ENCODE measurements around the gene NTPCR.
"Not testable (repeated sequence)": the region's sequence is repeated elsewhere in the genome, so short reads cannot be mapped to it uniquely, and the experiment has no call there.

NTPCR gene

GRCh38 chr1:232995189-232995588, 44.8 kb downstream of the NTPCR start:
- no peak for DNase-seq (ENCODE audit: low spot score)
- TF ChIP-seq CTCF (IDR thresholded peaks at IDR 0.05; ENCODE audit: borderline replicate concordance, control extremely low read depth, extremely low read depth, insufficient read depth, missing control alignments), result no peak
- in situ Hi-C loops (cut with MboI; ENCODE audit: low sequenced_read_pairs, unreplicated experiment), result no loop called here

DNA sequence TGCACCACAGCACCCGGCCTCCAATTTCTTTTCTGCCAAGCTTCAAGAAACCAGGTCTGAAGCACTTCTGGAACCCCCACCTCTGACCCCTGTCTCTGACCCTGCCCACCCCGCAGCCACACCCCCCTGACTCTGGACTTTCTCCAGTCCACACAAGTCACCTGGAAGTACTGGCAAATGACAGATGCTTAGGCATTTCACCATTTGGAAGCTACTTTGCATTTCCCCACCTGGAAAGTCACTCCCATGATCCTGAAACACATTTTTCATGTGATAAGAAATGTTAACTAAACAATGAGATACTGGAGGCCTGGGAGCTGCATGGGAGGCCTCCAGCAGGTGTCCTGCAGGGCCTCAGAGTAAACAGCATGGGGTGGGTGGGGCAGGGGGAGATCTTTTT, 45.7 kb downstream of the NTPCR start:
- DNase-seq (ENCODE audit: low spot score), result no peak
- no peak for TF ChIP-seq CTCF (IDR thresholded peaks at IDR 0.05; ENCODE audit: borderline replicate concordance, control extremely low read depth, extremely low read depth, insufficient read depth, missing control alignments)

DNA sequence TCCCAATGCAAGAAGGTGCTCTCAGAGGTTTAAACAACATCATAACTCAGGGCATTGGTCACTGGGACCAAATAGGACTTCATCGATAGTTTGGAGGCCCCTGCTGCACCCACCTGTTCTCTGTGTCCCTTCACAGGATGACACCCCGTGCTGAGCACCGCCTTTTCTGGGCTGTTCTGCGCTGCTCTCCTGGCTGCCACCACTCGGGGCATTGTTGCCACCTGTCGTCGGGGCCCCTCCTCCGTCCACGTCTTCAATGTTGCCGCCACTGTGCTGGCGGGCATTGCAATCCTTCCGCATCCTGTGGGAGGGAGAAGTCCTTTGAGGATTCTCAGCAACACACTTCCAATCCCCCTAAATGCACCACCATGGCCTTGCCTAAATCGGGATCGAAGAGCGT, 47.7 kb downstream of the NTPCR start:
- DNase-seq (ENCODE audit: low spot score), result no peak
- no peak for TF ChIP-seq CTCF (IDR thresholded peaks at IDR 0.05; ENCODE audit: borderline replicate concordance, control extremely low read depth, extremely low read depth, insufficient read depth, missing control alignments)
- in situ Hi-C loops (cut with MboI; ENCODE audit: low sequenced_read_pairs, unreplicated experiment), result no loop called here

More for the DNA sequence above, 45.7 kb downstream of the NTPCR start:
- in situ Hi-C loops (cut with MboI; ENCODE audit: low sequenced_read_pairs, unreplicated experiment), result no loop called here

DNA sequence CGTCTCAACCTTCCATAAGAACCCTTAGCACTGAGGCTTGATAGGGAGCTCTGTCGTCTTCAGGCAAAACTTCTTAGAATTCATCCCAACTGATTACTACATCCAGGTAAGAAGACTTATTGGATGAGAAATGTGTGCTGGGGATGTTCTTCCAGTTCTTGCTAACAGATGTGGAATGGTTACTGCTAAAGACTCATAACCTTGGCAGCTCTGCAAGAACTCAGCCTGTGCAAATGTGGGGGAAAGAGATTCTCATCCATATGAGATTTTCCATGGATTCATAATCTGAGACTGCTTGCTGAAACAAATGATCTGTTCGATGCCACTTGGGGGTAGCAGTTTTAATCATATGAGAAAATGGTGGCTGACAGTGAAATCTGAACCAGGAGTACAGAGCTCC, 48.2 kb downstream of the NTPCR start:
- TF ChIP-seq CTCF (IDR thresholded peaks at IDR 0.05; ENCODE audit: borderline replicate concordance, control extremely low read depth, extremely low read depth, insufficient read depth, missing control alignments), result no peak
- in situ Hi-C loops (cut with MboI; ENCODE audit: low sequenced_read_pairs, unreplicated experiment), result no loop called here
- no peak for DNase-seq (ENCODE audit: low spot score)

GRCh38 chr1:232999956-233000625, 49.7 kb downstream of the NTPCR start:
- DNase-seq (ENCODE audit: low spot score), result no peak
- TF ChIP-seq CTCF (IDR thresholded peaks at IDR 0.05; ENCODE audit: borderline replicate concordance, control extremely low read depth, extremely low read depth, insufficient read depth, missing control alignments), result no peak
- in situ Hi-C loops (cut with MboI; ENCODE audit: low sequenced_read_pairs, unreplicated experiment), result no loop called here

- in situ Hi-C loops (cut with MboI; ENCODE audit: low sequenced_read_pairs, unreplicated experiment); DNase-seq (ENCODE audit: low spot score): not testable (repeated sequence)
These were observed 53.2 kb downstream of the NTPCR start for GRCh38 chr1:233003638-233004037.

DNA sequence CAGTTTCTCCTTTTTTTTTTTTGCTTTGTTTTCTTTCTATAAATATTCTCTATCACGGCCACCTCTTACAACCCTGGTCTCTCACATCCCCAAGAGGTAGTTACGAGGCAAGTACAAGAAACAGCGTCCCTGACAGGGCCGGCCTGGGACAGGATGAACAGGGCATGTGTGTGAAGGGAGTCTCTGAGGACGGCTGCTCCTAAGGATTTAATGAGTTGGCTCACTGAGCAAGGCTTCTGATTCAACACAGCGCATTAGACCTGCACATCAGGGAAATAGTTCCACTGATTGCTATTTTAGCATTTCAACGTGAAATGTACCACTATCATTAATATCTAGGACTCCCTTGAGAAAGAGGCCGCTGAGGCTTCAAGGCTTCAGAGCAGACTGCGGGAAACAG, 54.0 kb downstream of the NTPCR start:
- no peak for DNase-seq (ENCODE audit: low spot score)
- no peak for TF ChIP-seq CTCF (IDR thresholded peaks at IDR 0.05; ENCODE audit: borderline replicate concordance, control extremely low read depth, extremely low read depth, insufficient read depth, missing control alignments)
- in situ Hi-C loops (cut with MboI; ENCODE audit: low sequenced_read_pairs, unreplicated experiment), result no loop called here
